MM.1S (cell line): Measurements from ENCODE around the gene SLC2A10.

Experiments used
- CTCF ChIP-seq: fragments of 300-600 bp; sonication (generic); IDR thresholded peaks from 2 replicates; pipeline ENCODE4 v1.5.1; 2016; ENCODE audit warnings: antibody characterized with exemption, low read length, mixed read lengths
- EZH2 ChIP-seq: fragments of 300-600 bp; sonication (generic); optimal IDR thresholded peaks from 2 replicates; pipeline ENCODE3; 2017; ENCODE audit warnings: low read depth, mild to moderate bottlenecking, antibody characterized with exemption, low read length, mixed read lengths
- EZH2phosphoT487 ChIP-seq: fragments of 300-600 bp; sonication (generic); IDR thresholded peaks from 2 replicates; pipeline ENCODE4 v1.6.1; 2018; ENCODE audit warnings: antibody characterized with exemption, low read length

GRCh38 chr20:46670585-46671584 is 38.6 kb upstream of the SLC2A10 start:
- no peak for TF ChIP-seq CTCF
- TF ChIP-seq EZH2 = no peak
- no peak for TF ChIP-seq EZH2phosphoT487
